Ramos (cell line): ENCODE results near the gene KARS1.

Experiments used
- in situ Hi-C: fragments of 300-500 bp; cut with MboI; formaldehyde crosslinking; loops from one replicate; pipeline ENCODE4 v1.14.3; 2022; ENCODE audit warnings: low sequenced_read_pairs; ENCODE audit not compliant: unreplicated experiment

The KARS1 gene

DNA sequence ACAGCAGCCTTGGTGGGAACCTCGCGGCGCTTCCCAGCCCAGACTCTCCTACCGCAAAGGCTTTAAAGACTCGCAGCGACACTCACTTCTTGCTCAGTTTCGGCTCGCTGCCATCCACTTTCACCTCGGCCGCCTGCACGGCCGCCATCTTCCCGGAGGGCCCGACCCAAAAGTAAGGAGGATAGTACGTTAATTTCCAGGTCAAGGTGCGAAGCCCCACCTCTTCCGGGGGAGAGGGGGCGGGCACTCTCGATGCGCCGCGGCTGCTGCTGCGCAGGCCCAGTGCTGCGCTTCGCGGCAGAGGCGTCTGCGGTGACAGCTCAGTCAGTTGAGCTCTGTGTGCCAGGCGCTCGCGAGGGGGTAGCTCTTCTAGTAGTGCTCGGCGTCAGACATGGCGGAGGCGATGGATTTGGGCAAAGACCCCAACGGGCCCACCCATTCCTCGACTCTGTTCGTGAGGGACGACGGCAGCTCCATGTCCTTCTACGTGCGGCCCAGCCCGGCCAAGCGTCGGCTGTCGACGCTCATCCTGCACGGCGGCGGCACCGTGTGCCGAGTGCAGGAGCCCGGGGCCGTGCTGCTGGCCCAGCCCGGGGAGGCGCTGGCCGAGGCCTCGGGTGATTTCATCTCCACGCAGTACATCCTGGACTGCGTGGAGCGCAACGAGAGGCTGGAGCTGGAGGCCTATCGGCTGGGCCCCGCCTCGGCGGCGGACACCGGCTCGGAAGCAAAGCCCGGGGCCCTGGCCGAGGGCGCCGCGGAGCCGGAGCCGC is at the start of gene KARS1, which contains the start of gene TERF2IP:
KARS1 (minus strand) TSS at position 174 of the 773 bp plus-strand sequence; CDS start at position 148, 26 bp downstream.
TERF2IP (plus strand) TSS at position 282 of the 773 bp plus-strand sequence; CDS start at position 392, 110 bp downstream.
- in situ Hi-C loops = loop anchor here (10.0 kb wide), 1 partner anchor 107 kb away; no protein-coding TSS in a partner anchor

DNA sequence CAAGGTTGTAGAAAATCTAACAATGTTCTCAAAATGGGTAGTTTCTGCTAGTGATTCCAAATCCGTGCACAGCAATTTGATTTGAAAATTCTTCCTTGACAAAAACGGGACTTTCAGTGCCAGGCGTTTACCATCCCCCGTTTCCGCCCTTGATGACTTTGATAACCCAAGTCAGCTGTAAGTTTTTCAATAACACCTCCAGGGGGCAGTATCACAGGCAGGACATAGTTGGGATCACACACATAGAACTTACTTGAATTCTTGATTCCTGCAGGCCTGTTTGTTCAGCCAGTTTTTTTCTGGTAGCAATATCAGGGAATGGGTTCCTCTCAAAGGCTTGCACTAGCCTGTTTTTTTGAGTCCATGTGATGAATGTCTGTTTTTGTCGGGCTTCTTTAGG is 48.2 kb upstream of the KARS1 start:
- in situ Hi-C loops = no loop called here

DNA sequence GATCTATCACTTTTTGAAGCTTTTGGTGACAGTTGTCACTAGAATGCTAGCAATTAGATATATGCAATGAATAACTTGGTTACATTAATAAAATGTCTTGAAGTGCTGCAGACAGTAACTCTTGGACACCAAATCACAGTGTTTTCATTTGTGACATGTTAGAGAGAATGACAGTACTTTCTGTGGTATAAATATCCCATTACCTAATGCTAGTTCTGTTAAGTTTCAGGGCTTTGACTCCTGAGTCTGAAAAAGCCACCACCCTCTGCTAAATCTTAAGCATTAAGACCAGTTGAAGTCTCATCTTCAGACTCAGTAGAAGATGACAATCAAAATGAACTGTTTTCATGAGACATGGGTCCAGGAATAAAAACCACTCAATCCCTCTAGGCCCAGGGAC is 39.9 kb upstream of the KARS1 start:
- in situ Hi-C loops = no loop called here

DNA sequence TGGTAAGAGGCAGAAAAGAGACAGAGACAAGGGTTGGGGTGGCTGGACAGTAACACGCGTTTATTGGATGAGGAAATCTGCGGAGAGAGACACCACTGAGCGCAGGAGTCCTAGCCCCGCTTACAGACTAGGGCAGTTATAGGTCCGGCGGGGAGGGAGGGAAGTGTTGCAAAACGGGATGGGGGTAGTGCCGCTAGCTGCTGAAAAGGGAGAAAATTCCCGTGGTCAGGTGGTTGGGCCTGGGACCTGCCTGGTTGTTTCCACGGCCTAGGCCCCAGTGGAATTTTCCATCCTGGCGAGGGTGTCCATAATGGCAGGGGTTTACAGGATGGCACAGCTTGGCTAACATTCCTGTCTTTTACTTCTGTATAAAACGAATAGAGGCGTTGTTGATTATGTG is 34.8 kb upstream of the KARS1 start:
- in situ Hi-C loops = no loop called here

DNA sequence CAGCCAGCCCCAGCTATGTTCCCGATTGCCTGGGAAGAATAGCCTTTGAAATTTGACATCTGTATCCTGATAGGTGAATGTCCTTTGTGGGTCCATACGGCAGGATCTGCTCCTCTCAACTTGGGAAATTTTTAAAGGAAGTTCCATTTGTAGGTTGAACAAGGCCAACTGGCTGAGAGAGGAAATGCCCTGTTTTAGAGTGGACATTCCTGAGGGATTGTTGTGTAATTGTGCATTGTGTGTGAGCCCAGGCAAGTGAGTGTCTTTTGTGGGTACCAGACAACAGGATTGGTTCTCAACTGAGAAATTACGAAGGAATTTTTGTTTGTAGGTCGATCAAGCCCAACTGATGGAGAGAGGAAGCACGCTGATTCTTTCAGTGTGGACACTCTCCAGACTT is 31.9 kb upstream of the KARS1 start:
- in situ Hi-C loops = no loop called here

DNA sequence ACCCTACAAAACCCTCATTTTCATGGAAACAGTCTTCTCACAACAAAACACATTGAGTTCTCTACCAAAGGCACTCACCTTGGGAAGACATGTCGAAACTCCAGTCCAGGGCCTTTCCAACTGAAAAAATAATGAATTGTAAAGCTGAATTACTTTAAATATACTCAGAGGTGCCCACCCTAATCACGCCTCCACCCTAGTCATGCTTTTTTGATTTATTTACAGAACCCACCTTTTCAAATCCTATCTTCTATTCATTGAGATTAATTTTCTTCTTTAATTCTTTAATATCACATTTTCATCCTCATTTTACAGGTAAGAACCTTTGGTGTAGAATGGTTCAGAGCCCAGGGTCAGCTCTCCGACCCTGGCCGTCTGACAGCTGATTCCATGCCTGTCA is 29.4 kb upstream of the KARS1 start, which contains the start of gene CPHXL2:
CPHXL2 (minus strand) TSS at position 101 of the 400 bp plus-strand sequence; CDS start at position 91, 10 bp downstream.
- in situ Hi-C loops = no loop called here

DNA sequence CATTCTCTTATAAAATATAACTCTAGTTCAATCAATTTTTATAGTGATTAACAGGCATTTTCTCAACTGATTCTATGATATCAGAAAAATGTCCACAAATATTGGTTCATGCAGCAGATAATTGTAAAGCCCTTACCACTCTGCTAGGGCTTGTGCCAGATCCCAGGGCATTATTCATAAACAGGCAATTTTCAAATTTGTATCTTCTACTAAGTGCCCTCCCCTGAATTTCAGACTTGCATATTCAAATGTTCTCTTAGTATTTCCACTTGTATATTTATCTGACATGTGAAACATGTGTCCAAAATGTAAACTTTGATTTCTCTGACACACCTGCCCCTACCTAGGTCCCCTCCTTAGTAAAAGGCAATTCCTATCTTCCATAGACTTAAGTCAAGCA is 20.0 kb upstream of the KARS1 start:
- in situ Hi-C loops = no loop called here

DNA sequence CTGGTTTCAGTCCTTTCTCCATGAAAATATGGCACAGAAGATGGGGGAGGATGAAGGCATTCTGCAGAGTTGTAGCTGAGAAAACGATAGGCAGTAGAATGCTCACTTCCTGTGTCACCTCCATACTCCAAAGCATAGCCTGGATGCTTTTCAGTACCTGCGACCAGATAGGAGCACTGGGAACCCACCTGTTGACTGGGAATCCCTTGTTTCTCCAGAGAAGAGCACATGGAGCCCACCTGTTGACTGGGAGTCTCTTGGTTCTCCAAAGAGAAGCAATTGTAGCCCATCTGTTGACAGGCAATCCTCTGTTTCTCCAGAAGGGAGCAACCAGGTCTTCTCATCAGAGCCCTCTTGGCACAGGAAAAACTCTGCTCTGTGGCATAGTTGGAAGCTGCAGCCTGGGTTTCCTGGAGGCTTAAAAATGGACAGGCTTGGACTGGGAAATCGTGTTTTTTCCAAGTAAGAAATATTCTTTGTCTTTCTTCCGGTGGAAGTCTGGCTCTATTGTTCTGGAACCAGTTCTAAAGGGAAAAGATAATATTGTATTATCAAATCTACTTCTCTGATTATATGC is 13.3 kb upstream of the KARS1 start:
- in situ Hi-C loops = no loop called here

DNA sequence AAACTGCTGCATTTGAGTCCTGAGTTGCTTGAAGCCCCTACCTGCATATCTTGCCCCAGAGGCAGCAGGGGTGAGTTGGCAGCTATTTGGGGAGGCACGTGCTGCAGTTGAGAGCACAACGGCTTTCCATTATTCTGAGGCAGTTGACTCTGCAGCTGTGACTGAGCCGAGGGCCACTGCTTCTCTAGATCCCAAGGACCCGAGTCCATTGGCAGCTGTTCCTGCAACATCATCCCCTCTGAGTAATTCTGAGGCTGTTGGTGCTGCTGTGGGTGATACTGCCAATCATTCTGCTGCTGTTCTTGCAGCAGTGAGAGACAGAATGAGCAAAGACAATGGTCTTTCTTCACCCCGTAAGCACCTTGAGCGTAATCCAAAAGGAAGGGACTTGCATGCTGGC is 12.9 kb upstream of the KARS1 start:
- in situ Hi-C loops = no loop called here

DNA sequence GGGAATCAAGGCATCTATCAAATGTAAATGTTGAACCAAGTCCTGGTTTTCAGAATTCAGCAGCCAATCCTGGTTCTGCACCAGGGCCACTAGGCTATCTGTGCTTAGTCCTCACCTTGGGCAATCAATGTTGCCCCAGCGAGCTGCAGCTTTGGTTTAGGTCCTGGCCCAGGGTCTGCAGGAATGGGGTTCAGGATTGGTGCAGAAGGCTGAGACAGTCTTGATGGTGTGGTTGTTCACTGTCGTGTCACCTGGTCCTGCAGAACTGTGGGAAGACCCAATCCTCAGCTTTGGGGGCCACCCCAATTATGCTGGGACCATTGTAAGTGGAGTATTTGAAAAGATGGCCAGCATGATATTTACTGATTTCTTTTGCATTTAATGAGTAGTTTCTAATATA is 10.7 kb upstream of the KARS1 start:
- in situ Hi-C loops = no loop called here

DNA sequence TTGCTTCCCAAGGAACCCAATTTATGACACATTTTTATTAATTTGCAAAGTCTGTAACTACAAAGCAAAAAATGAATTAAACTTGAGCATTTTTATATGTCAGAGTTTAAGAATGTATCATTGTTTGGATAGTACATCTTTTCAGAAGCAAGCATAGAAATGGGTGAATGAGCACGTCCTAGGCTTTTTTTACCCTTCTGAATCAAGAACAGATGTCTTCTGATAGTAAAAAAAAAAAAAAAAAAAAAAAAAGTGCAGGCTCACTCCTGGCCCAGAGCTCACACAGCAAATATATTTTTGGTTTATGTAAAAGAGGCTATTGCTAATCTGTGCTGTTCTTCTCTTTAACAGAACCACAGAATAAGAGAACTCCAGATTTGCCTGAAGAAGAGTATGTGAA is 6.5 kb upstream of the KARS1 start:
- in situ Hi-C loops = no loop called here

DNA sequence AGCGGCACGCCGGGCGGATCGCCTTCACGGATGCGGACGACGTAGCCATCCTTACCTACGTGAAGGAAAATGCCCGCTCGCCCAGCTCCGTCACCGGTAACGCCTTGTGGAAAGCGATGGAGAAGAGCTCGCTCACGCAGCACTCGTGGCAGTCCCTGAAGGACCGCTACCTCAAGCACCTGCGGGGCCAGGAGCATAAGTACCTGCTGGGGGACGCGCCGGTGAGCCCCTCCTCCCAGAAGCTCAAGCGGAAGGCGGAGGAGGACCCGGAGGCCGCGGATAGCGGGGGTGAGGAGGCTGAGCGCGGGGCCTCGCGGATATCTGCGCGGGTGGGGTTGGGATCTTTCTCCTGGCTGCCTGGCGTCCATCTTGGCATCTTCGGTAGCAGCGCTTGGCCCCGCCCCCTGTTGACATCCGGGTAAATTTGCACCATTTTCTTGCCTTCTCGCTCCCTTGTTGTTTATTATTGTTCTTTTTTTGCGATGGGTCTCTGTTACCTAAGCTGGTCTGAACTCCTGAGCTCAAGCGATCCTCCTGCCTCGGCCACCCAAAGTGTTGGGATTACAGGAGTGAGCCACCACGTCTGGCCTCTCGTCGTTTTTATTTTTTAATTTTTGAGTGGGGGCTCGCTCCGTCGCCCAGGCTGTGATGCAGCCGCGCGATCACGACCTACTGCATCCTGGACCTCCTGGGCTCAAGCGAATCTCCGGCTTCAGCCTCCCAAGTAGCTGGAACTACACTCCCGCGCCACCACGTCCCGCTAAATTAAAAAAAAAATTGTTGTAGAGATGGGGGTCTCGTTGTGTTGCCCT is 1.0 kb upstream of the KARS1 start:
- in situ Hi-C loops = loop anchor here (10.0 kb wide), 1 partner anchor 106 kb away; no protein-coding TSS in a partner anchor

DNA sequence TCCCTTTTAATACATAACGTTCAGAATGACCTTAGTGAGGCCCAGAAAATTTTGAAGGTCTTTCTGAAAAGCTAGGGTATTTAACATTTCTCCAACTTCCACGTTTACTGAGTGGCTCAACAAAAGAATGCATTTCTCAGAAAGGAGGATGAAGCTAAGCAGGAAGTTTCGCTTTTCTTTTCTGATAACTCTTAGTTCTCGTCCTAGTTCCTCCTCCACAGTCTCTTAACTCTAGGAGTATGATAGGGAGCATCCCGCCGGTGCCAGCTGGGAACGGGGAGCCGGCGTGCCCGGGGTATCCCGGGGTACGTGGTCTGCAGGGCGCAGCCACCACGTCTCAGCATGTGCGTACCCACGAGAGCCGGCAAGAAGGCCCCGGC is 363 bp downstream of the KARS1 start:
- in situ Hi-C loops = loop anchor here (10.0 kb wide), 1 partner anchor 108 kb away; no protein-coding TSS in a partner anchor

DNA sequence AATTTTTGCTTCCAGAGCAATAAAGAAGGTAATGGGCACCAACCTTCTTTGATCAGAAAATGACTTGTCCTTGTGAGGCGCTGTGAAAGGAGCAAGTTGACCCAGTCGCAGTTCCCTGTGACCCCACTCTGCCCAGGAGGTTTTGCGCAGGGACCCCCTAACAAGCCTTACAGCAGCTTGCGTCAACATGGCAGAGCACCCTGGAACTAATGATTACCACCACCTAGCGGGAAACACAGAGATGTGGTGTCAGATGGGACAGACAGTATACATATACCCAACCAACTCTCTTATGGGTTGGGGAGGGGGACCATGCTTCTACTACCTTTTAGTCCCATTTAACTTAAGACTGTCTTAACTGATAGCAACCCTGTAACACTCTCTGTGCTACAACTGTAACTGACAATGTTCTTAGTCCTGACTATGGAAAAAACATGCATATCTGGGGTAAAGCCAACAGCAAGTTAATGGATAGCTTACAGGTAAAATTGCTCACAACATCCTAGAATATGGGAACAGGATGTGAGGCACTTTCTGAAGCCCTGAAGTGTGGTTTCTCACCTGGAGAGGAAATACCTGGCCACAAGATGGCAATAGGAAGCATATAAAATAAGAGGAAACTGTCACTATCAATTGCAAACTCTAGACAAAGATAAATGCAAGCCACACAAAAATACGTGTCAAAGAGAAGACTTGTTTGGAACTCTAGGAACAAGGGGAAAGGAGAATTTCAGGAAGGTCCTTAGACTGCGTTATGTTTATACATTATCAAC is 3.0 kb downstream of the KARS1 start:
- in situ Hi-C loops = loop anchor here (10.0 kb wide), 1 partner anchor 110 kb away; no protein-coding TSS in a partner anchor

DNA sequence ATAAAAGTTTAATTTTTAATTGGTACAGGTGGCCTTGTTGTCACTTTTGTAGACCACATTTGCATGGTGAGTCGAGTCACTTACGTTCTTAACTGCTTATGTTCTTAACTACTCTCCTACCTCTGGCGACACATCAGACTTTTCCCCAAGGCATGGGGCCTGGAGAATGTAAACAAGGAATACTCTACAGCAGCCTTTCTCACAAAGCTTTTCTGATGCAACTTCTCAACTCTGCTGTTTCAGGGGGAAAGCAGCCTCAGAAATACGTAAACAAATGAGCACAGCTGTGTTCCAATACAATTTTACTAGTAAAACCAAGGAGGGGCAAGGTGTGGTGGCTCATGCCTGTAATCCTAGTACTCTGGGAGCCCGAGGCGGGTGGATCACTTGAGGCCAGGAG is 6.9 kb downstream of the KARS1 start:
- in situ Hi-C loops = loop anchor here (10.0 kb wide), 1 partner anchor 114 kb away; no protein-coding TSS in a partner anchor

DNA sequence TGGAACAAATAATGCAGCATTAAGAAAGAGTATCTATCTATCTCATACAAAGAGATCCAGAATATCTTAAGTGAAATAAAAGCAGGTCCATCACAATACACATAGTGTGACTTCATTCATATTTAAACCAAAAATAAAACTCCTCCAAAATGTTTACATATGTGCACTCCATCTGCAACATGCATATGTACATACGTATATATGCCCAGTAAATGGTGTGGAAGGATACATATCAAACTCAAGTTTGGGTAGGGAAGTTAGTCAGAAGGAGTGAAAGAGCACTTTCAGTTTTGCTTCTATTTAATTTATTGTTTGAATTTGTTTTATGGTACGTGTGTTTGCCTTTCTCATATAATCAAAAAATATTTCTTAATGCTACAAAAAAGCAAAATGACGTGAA is 12.4 kb downstream of the KARS1 start:
- in situ Hi-C loops = no loop called here

DNA sequence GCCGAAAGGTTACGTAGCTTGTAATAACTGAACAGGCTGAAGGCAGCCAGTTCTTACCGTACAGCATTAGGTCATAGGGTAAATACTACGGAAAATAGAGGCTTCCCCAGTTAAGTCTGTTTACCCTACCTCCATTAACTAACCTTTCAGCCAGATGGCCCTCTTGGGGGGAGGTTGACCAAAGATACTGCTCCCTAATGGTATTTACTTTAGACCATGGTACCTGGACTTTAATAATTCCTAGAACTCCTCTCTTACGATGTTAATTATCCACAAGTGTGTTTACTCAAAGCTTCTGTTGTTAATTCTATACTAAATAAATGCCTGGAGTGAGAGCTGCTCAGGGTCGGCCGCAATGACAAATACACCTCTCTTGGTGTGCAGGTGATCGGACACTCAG is 14.6 kb downstream of the KARS1 start:
- in situ Hi-C loops = no loop called here

DNA sequence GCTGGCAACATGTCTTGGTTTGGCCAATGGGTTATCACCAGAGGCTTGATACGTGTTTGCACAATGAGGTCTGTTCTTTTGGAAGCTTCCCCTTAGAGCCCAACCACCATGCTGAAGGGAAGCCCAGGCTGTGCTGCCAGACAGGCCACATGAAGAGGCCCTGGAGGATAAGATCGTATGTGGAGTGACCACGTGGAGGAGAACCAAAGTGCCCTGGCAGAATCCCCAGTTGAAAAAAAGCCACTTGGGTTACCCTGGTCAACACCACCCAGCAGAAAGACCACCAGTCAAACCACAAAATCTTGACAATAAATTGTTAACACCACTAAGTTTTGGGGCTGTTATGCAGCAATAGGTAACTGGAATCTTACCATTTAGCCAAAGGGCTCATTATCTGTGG is 17.4 kb downstream of the KARS1 start:
- in situ Hi-C loops = no loop called here

DNA sequence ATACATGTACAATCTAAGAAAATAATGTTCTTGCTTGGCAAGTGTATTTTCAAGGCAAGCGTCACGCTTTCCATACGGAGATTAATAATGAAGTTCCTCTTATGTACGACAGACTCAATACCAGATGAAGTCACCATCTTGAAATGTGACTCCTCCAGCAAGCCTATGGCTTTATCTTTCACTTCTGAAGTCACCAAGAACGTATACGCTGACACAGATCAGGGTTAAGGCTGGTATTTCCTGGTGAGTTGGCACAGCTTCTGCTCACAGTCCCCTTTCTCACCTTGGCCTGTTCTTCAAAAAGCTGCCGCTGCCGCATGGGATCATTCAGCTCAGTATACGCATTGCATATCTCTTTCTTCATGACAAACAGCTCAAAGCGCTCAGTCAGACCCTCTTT is 18.3 kb downstream of the KARS1 start:
- in situ Hi-C loops = no loop called here

DNA sequence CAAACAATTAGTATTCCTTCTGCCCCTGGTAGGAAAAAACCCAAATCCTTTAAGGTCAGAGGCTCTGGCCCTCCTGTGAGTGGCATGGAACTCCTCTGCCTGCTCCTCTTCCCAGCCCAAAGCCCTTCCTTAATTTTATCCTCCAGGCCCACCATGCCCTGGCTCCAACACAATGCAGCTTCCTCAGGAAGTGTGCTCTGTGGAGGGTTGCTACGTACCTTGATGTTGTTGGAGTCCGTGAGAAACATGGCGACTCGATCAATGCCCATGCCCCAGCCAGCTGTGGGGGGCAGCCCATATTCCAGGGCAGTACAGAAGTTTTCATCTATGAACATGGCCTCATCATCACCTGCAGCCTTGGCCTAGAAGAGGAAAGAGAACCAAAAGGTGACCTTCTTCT is 19.1 kb downstream of the KARS1 start:
- in situ Hi-C loops = no loop called here
